Activated T-helper 2 cell treated with anti-CD3 and anti-CD28 coated beads, Interferon-gamma antibody, Interleukin-2, Interleukin-4, amounts not matched to agents 10 μg/mL and 5 μg/mL and 100 μg/mL, durations not matched to agents 14 hours and 24 hours and 36 hours (primary cell): ENCODE measurements around the gene C22orf15. TPM values are rescaled to one million over a fixed set of nuclear protein-coding genes. Genes with fewer than 3 reads are reported as not detected.

ENCODE experiments used
- DNase-seq: peaks from one replicate; pipeline ENCODE4 v3.0.0; 2021; ENCODE audit warnings: low spot score
- H3K27ac Mint-ChIP-seq: one replicate; pipeline ENCODE4 v1.8.0; 2021; ENCODE audit warnings: mixed read lengths
- H3K27me3 Mint-ChIP-seq: one replicate; pipeline ENCODE4 v1.8.0; 2021; ENCODE audit warnings: low read depth, mixed read lengths
- H3K36me3 Mint-ChIP-seq: one replicate; pipeline ENCODE4 v1.8.0; 2021; ENCODE audit warnings: low read depth, mixed read lengths
- H3K4me1 Mint-ChIP-seq: one replicate; pipeline ENCODE4 v1.8.0; 2021; ENCODE audit warnings: low read depth, mixed read lengths
- H3K4me3 Mint-ChIP-seq: one replicate; pipeline ENCODE4 v1.8.0; 2021; ENCODE audit warnings: low read depth, mild to moderate bottlenecking, moderate library complexity, mixed read lengths
- H3K9me3 Mint-ChIP-seq: one replicate; pipeline ENCODE4 v1.8.0; 2021; ENCODE audit warnings: mixed read lengths
- intact Hi-C: fragments of 100-400 bp; cut with micrococcal nuclease; formaldehyde crosslinking; loops from one replicate; pipeline ENCODE4 v1.15.1; 2023
- total RNA-seq: library from RNA; stranded (reverse); gene quantifications from 2 replicates; pipeline ENCODE4 v1.2.3, GENCODE V29; 2022

Gene C22orf15
- total RNA-seq, 1 donor from 2014 or later, result 0.52 TPM

GRCh38 chr22:23789121-23789520, 26.3 kb downstream of the C22orf15 start:
- H3K4me3 Mint-ChIP-seq, result peak overlapping the region; percentile 57
- H3K9me3 Mint-ChIP-seq, result no peaks in the 10 kb centered on the region
- H3K27me3 Mint-ChIP-seq, result no peaks in the 10 kb centered on the region
- no peak for DNase-seq
- intact Hi-C loops, result loop anchor here (5.0 kb wide), 1 partner anchor 82 kb away; no protein-coding TSS in a partner anchor
- no peak overlapping the region for H3K27ac Mint-ChIP-seq
- peaks cover 25% of the 10 kb centered on the region for H3K4me1 Mint-ChIP-seq
- peaks cover 25% of the 10 kb centered on the region for H3K36me3 Mint-ChIP-seq

- Mint-ChIP-seq H3K4me1 (peaks cover 22% of the 10 kb centered on the region), H3K4me3 (no peak overlapping the region), H3K36me3 (peaks cover 29% of the 10 kb centered on the region), H3K27ac (no peak overlapping the region), H3K9me3 (no peaks in the 10 kb centered on the region), H3K27me3 (no peaks in the 10 kb centered on the region)
- DNase-seq, result no peak
- intact Hi-C loops, result loop anchor here (5.0 kb wide), 1 partner anchor 82 kb away; no protein-coding TSS in a partner anchor
Observed at GRCh38 chr22:23789638-23790037, 26.8 kb downstream of the C22orf15 start.

GRCh38 chr22:23790819-23791737, 28.3 kb downstream of the C22orf15 start:
- Mint-ChIP-seq H3K36me3 (peaks cover 39% of the 10 kb centered on the region), H3K4me1 (peaks cover 22% of the 10 kb centered on the region), H3K27me3 (no peaks in the 10 kb centered on the region), H3K9me3 (no peaks in the 10 kb centered on the region), H3K27ac (no peak overlapping the region), H3K4me3 (no peak overlapping the region)
- intact Hi-C loops, result no loop called here
- DNase-seq, result no peak

GRCh38 chr22:23791738-23792645, 29.2 kb downstream of the C22orf15 start:
- H3K27ac Mint-ChIP-seq, result no peak overlapping the region
- H3K36me3 Mint-ChIP-seq, result peaks cover 47% of the 10 kb centered on the region
- DNase-seq, result no peak
- intact Hi-C loops, result no loop called here
- no peaks in the 10 kb centered on the region for H3K9me3 Mint-ChIP-seq
- H3K4me1 Mint-ChIP-seq, result peaks cover 16% of the 10 kb centered on the region
- H3K27me3 Mint-ChIP-seq, result no peaks in the 10 kb centered on the region
- no peak overlapping the region for H3K4me3 Mint-ChIP-seq

GRCh38 chr22:23793326-23793725, 30.5 kb downstream of the C22orf15 start:
- Mint-ChIP-seq H3K4me1 (peaks cover 8% of the 10 kb centered on the region), H3K27ac (peak overlapping the region; percentile 10), H3K36me3 (peaks cover 51% of the 10 kb centered on the region), H3K27me3 (no peaks in the 10 kb centered on the region), H3K4me3 (no peak overlapping the region), H3K9me3 (no peaks in the 10 kb centered on the region)
- intact Hi-C loops, result no loop called here
- DNase-seq, result no peak

- intact Hi-C loops, result no loop called here
- H3K27ac Mint-ChIP-seq, result no peak overlapping the region
Observed at GRCh38 chr22:23796461-23796860, 33.7 kb downstream of the C22orf15 start.

GRCh38 chr22:23800297-23801237, 37.8 kb downstream of the C22orf15 start:
- no peak overlapping the region for H3K27ac Mint-ChIP-seq
- H3K27me3 Mint-ChIP-seq, result no peaks in the 10 kb centered on the region
- no peak overlapping the region for H3K4me3 Mint-ChIP-seq
- no peak for DNase-seq
- H3K36me3 Mint-ChIP-seq, result peaks cover 64% of the 10 kb centered on the region
- H3K4me1 Mint-ChIP-seq, result no peaks in the 10 kb centered on the region
- H3K9me3 Mint-ChIP-seq, result no peaks in the 10 kb centered on the region
- intact Hi-C loops, result no loop called here

More at GRCh38 chr22:23796461-23796860, 33.7 kb downstream of the C22orf15 start:
- H3K9me3 Mint-ChIP-seq, result no peaks in the 10 kb centered on the region
- H3K4me1 Mint-ChIP-seq, result no peaks in the 10 kb centered on the region
- H3K36me3 Mint-ChIP-seq, result peaks cover 64% of the 10 kb centered on the region
- no peak for DNase-seq
- no peaks in the 10 kb centered on the region for H3K27me3 Mint-ChIP-seq
- H3K4me3 Mint-ChIP-seq, result no peak overlapping the region

GRCh38 chr22:23801238-23801821, 38.5 kb downstream of the C22orf15 start:
- Mint-ChIP-seq H3K4me1 (no peaks in the 10 kb centered on the region), H3K4me3 (no peak overlapping the region), H3K27ac (no peak overlapping the region), H3K9me3 (no peaks in the 10 kb centered on the region), H3K36me3 (peaks cover 66% of the 10 kb centered on the region), H3K27me3 (no peaks in the 10 kb centered on the region)
- intact Hi-C loops, result no loop called here
- no peak for DNase-seq

- Mint-ChIP-seq H3K4me3 (no peak overlapping the region), H3K36me3 (peaks cover 63% of the 10 kb centered on the region), H3K4me1 (no peaks in the 10 kb centered on the region), H3K9me3 (no peaks in the 10 kb centered on the region), H3K27ac (no peak overlapping the region), H3K27me3 (no peaks in the 10 kb centered on the region)
- no peak for DNase-seq
- intact Hi-C loops, result no loop called here
Observed at GRCh38 chr22:23801886-23802377, 39.1 kb downstream of the C22orf15 start.

- Mint-ChIP-seq H3K27ac (no peak overlapping the region), H3K36me3 (peaks cover 65% of the 10 kb centered on the region)
- no peak for DNase-seq
Observed at GRCh38 chr22:23803001-23803819, 40.4 kb downstream of the C22orf15 start.

GRCh38 chr22:23804781-23805291, 42.0 kb downstream of the C22orf15 start:
- Mint-ChIP-seq H3K27ac (no peak overlapping the region), H3K4me3 (no peak overlapping the region), H3K9me3 (no peaks in the 10 kb centered on the region), H3K27me3 (no peaks in the 10 kb centered on the region), H3K36me3 (peaks cover 59% of the 10 kb centered on the region), H3K4me1 (no peaks in the 10 kb centered on the region)
- intact Hi-C loops, result no loop called here
- no peak for DNase-seq

More at GRCh38 chr22:23803001-23803819, 40.4 kb downstream of the C22orf15 start:
- Mint-ChIP-seq H3K27me3 (no peaks in the 10 kb centered on the region), H3K9me3 (no peaks in the 10 kb centered on the region), H3K4me1 (no peaks in the 10 kb centered on the region), H3K4me3 (no peak overlapping the region)
- intact Hi-C loops, result no loop called here
